Prostate gland (tissue), 2 donors: ENCODE data around the gene TMEM117.

ENCODE experiments used
- CTCF ChIP-seq, 4 experiments: fragments of 200-600 bp in 2 of 4; fragments of 450-650 bp in 2 of 4; sonication (generic) in 2 of 4; IDR thresholded peaks; 1 replicate in 3 of 4; 2 replicates in 1 of 4; pipeline ENCODE4 v1.5.1; 2016 to 2019; ENCODE audit warnings: antibody characterized with exemption in 4 of 4, mild to moderate bottlenecking in 2 of 4, moderate library complexity in 2 of 4
- POLR2A ChIP-seq: fragments of 450-650 bp; IDR thresholded peaks from one replicate; pipeline ENCODE4 v1.6.1; 2016; ENCODE audit warnings: antibody characterized with exemption, mild to moderate bottlenecking
- POLR2AphosphoS5 ChIP-seq: sonication (generic); formaldehyde crosslinking; IDR thresholded peaks from one replicate; pipeline ENCODE4 v1.6.1; 2017; ENCODE audit warnings: antibody characterized with exemption

- no peak for TF ChIP-seq CTCF (IDR thresholded peaks at IDR 0.05)
- TF ChIP-seq POLR2AphosphoS5: no peak
- TF ChIP-seq POLR2A: no peak
Measured at GRCh38 chr12:44118946-44119345, 283.1 kb downstream of the TMEM117 start.
